ENCODE data around the gene SCN8A.

The SCN8A gene

GRCh38 chr12:51749206-51749985 lies 158.4 kb downstream of the SCN8A start:
- no peak for TF ChIP-seq JUND (IDR thresholded peaks at IDR 0.05; ENCODE audit: low read depth)
- DNase-seq (ENCODE audit: low read depth in 1 of 2, low spot score in 1 of 2) = no peak
- in situ Hi-C loops (cut with HindIII; ENCODE audit: low pct_unique_long_range_greater_than_20kb, low sequenced_read_pairs) = no loop called here

- TF ChIP-seq JUND (IDR thresholded peaks at IDR 0.05; ENCODE audit: low read depth) = no peak
- in situ Hi-C loops (cut with HindIII; ENCODE audit: low pct_unique_long_range_greater_than_20kb, low sequenced_read_pairs) = no loop called here
- DNase-seq (ENCODE audit: low read depth in 1 of 2, low spot score in 1 of 2) = no peak
These were observed 158.9 kb downstream of the SCN8A start for GRCh38 chr12:51749986-51750317.

- DNase-seq (ENCODE audit: low read depth in 1 of 2, low spot score in 1 of 2) = no peak
- no peak for TF ChIP-seq JUND (IDR thresholded peaks at IDR 0.05; ENCODE audit: low read depth)
- in situ Hi-C loops (cut with HindIII; ENCODE audit: low pct_unique_long_range_greater_than_20kb, low sequenced_read_pairs) = no loop called here
These were observed 160.6 kb downstream of the SCN8A start for GRCh38 chr12:51751661-51752060.

- in situ Hi-C loops (cut with HindIII; ENCODE audit: low pct_unique_long_range_greater_than_20kb, low sequenced_read_pairs) = no loop called here
- peak in 1 of 2 experiments; percentile 73 for DNase-seq (ENCODE audit: low read depth in 1 of 2, low spot score in 1 of 2)
- TF ChIP-seq JUND (IDR thresholded peaks at IDR 0.05; ENCODE audit: low read depth) = no peak
These were observed 161.3 kb downstream of the SCN8A start for GRCh38 chr12:51752234-51752889.

- in situ Hi-C loops (cut with HindIII; ENCODE audit: low pct_unique_long_range_greater_than_20kb, low sequenced_read_pairs) = no loop called here
- DNase-seq (ENCODE audit: low read depth in 1 of 2, low spot score in 1 of 2) = no peak
- TF ChIP-seq JUND (IDR thresholded peaks at IDR 0.05; ENCODE audit: low read depth) = no peak
These were observed 163.1 kb downstream of the SCN8A start for GRCh38 chr12:51753980-51754675.

GRCh38 chr12:51755251-51755650 lies 164.2 kb downstream of the SCN8A start:
- in situ Hi-C loops (cut with HindIII; ENCODE audit: low pct_unique_long_range_greater_than_20kb, low sequenced_read_pairs) = no loop called here
- DNase-seq (ENCODE audit: low read depth in 1 of 2, low spot score in 1 of 2) = no peak
- TF ChIP-seq JUND (IDR thresholded peaks at IDR 0.05; ENCODE audit: low read depth) = no peak

GRCh38 chr12:51759175-51759574 lies 168.1 kb downstream of the SCN8A start:
- no peak for DNase-seq (ENCODE audit: low read depth in 1 of 2, low spot score in 1 of 2)
- in situ Hi-C loops (cut with HindIII; ENCODE audit: low pct_unique_long_range_greater_than_20kb, low sequenced_read_pairs) = no loop called here
- no peak for TF ChIP-seq JUND (IDR thresholded peaks at IDR 0.05; ENCODE audit: low read depth)

GRCh38 chr12:51759695-51760094 lies 168.7 kb downstream of the SCN8A start:
- no peak for DNase-seq (ENCODE audit: low read depth in 1 of 2, low spot score in 1 of 2)
- no peak for TF ChIP-seq JUND (IDR thresholded peaks at IDR 0.05; ENCODE audit: low read depth)
- in situ Hi-C loops (cut with HindIII; ENCODE audit: low pct_unique_long_range_greater_than_20kb, low sequenced_read_pairs) = no loop called here

- TF ChIP-seq JUND (IDR thresholded peaks at IDR 0.05; ENCODE audit: low read depth) = no peak
- in situ Hi-C loops (cut with HindIII; ENCODE audit: low pct_unique_long_range_greater_than_20kb, low sequenced_read_pairs) = no loop called here
- DNase-seq (ENCODE audit: low read depth in 1 of 2, low spot score in 1 of 2) = no peak
These were observed 169.2 kb downstream of the SCN8A start for GRCh38 chr12:51760231-51760630.

GRCh38 chr12:51763743-51764142 lies 172.7 kb downstream of the SCN8A start:
- in situ Hi-C loops (cut with HindIII; ENCODE audit: low pct_unique_long_range_greater_than_20kb, low sequenced_read_pairs) = no loop called here
- no peak for TF ChIP-seq JUND (IDR thresholded peaks at IDR 0.05; ENCODE audit: low read depth)
- DNase-seq (ENCODE audit: low read depth in 1 of 2, low spot score in 1 of 2) = no peak

GRCh38 chr12:51766067-51766676 lies 175.1 kb downstream of the SCN8A start:
- TF ChIP-seq JUND (IDR thresholded peaks at IDR 0.05; ENCODE audit: low read depth) = no peak
- DNase-seq (ENCODE audit: low read depth in 1 of 2, low spot score in 1 of 2) = no peak
- in situ Hi-C loops (cut with HindIII; ENCODE audit: low pct_unique_long_range_greater_than_20kb, low sequenced_read_pairs) = no loop called here

GRCh38 chr12:51771008-51771407 lies 180.0 kb downstream of the SCN8A start:
- in situ Hi-C loops (cut with HindIII; ENCODE audit: low pct_unique_long_range_greater_than_20kb, low sequenced_read_pairs) = no loop called here
- DNase-seq (ENCODE audit: low read depth in 1 of 2, low spot score in 1 of 2) = no peak
- TF ChIP-seq JUND (IDR thresholded peaks at IDR 0.05; ENCODE audit: low read depth) = no peak

All from T47D (cell line).